CD14-positive monocyte (primary cell): Measurements from ENCODE around the gene CACNB2. TPM values are rescaled to one million over a fixed set of nuclear protein-coding genes. Genes with fewer than 3 reads are reported as not detected.

Experiments
- DNase-seq, 3 donors: peaks; one replicate each; pipeline ENCODE4 v3.0.0-alpha.2; 2011 to 2022
- H2AFZ ChIP-seq: 2 replicates; pipeline ENCODE4 v1.6.0; 2012; ENCODE audit warnings: mild to moderate bottlenecking, low read depth, low read length, inconsistent platforms; ENCODE audit not compliant: insufficient read depth, poor library complexity, severe bottlenecking
- H3K27ac ChIP-seq, 2 donors: 1 replicate in 1 of 2; 2 replicates in 1 of 2; pipeline ENCODE4 v1.5.1; 2012 to 2013; ENCODE audit warnings: low read length in 2 of 2, control low read depth in 1 of 2, inconsistent platforms in 1 of 2, low read depth in 1 of 2, mild to moderate bottlenecking in 1 of 2
- H3K27me3 ChIP-seq, 2 donors: one replicate each; pipeline versions ENCODE4 v1.6.0 to v1.6.1; 2011 to 2013; ENCODE audit warnings: low read length in 2 of 2; ENCODE audit not compliant: control insufficient read depth in 2 of 2, insufficient read depth in 2 of 2
- H3K36me3 ChIP-seq, 2 donors: replicated peaks in 1 of 2; 1 replicate in 1 of 2; 2 replicates in 1 of 2; pipeline versions ENCODE4 v1.5.1 to v1.6.1; 2012 to 2013; ENCODE audit warnings: low read length in 2 of 2, control low read depth in 1 of 2, inconsistent platforms in 1 of 2, mild to moderate bottlenecking in 1 of 2; ENCODE audit not compliant: insufficient read depth in 2 of 2, control insufficient read depth in 1 of 2
- H3K4me1 ChIP-seq, 2 donors: 1 replicate in 1 of 2; 2 replicates in 1 of 2; pipeline versions ENCODE4 v1.5.1 to v1.6.1; 2012 to 2013; ENCODE audit warnings: low read length in 2 of 2, control low read depth in 1 of 2, inconsistent platforms in 1 of 2, mild to moderate bottlenecking in 1 of 2, moderate library complexity in 1 of 2; ENCODE audit not compliant: insufficient read depth in 2 of 2, control insufficient read depth in 1 of 2
- H3K4me2 ChIP-seq: replicated peaks from 2 replicates; pipeline ENCODE3; 2012; ENCODE audit warnings: low read length, moderate library complexity, mild to moderate bottlenecking; ENCODE audit not compliant: poor library complexity, severe bottlenecking; ENCODE audit errors: extremely low read depth
- H3K4me3 ChIP-seq, 3 experiments: fragments of 200-600 bp in 1 of 3; sonication (generic) in 1 of 3; replicated peaks in 1 of 3; 1 replicate in 2 of 3; 2 replicates in 1 of 3; pipeline ENCODE4 v1.5.1; 2011 to 2013; ENCODE audit warnings: low read length in 3 of 3, mild to moderate bottlenecking in 3 of 3, control low read depth in 2 of 3, low read depth in 2 of 3, inconsistent platforms in 1 of 3, moderate library complexity in 1 of 3
- H3K79me2 ChIP-seq: 2 replicates; pipeline ENCODE4 v1.6.0; 2012; ENCODE audit warnings: mild to moderate bottlenecking, control low read depth, inconsistent platforms, low read length, moderate library complexity; ENCODE audit not compliant: insufficient read depth
- H3K9ac ChIP-seq: 2 replicates; pipeline ENCODE4 v1.6.0; 2017; ENCODE audit warnings: low read length, mild to moderate bottlenecking; ENCODE audit not compliant: insufficient read depth, poor library complexity, severe bottlenecking
- H3K9me3 ChIP-seq, 2 donors: replicated peaks in 1 of 2; 1 replicate in 1 of 2; 2 replicates in 1 of 2; pipeline versions ENCODE4 v1.5.1 to v1.6.1; 2012 to 2013; ENCODE audit warnings: low read length in 2 of 2, control low read depth in 1 of 2; ENCODE audit not compliant: control insufficient read depth in 1 of 2, insufficient read depth in 1 of 2
- H4K20me1 ChIP-seq: 2 replicates; pipeline ENCODE4 v1.6.0; 2012; ENCODE audit warnings: mild to moderate bottlenecking, low read length, control low read depth, moderate library complexity; ENCODE audit not compliant: insufficient read depth
- H3K27ac Mint-ChIP-seq, 7 donors: one replicate each; pipeline ENCODE4 v1.8.0; 2020; ENCODE audit warnings: mild to moderate bottlenecking in 7 of 7, mixed read lengths in 7 of 7, moderate library complexity in 6 of 7, inconsistent platforms in 2 of 7
- H3K27me3 Mint-ChIP-seq, 3 donors: one replicate each; pipeline ENCODE4 v1.8.0; 2021 to 2022; ENCODE audit warnings: low read depth in 3 of 3, mild to moderate bottlenecking in 3 of 3, mixed read lengths in 3 of 3, moderate library complexity in 3 of 3, inconsistent platforms in 1 of 3
- H3K36me3 Mint-ChIP-seq, 2 donors: one replicate each; pipeline ENCODE4 v1.8.0; 2020; ENCODE audit warnings: mixed read lengths in 2 of 2, inconsistent platforms in 1 of 2, mild to moderate bottlenecking in 1 of 2
- H3K4me1 Mint-ChIP-seq: one replicate; pipeline ENCODE4 v1.8.0; 2020; ENCODE audit warnings: mild to moderate bottlenecking, mixed read lengths
- H3K4me3 Mint-ChIP-seq, 2 donors: one replicate each; pipeline ENCODE4 v1.8.0; 2020; ENCODE audit warnings: mild to moderate bottlenecking in 2 of 2, mixed read lengths in 2 of 2, moderate library complexity in 1 of 2
- H3K9me3 Mint-ChIP-seq, 7 donors: one replicate each; pipeline ENCODE4 v1.8.0; 2020 to 2022; ENCODE audit warnings: mixed read lengths in 7 of 7, mild to moderate bottlenecking in 6 of 7, moderate library complexity in 6 of 7, inconsistent platforms in 2 of 7
- CTCF ChIP-seq: fragments of 200-600 bp; IDR thresholded peaks from one replicate; pipeline ENCODE4 v1.8.0; 2022; ENCODE audit warnings: antibody characterized with exemption, mild to moderate bottlenecking
- WGBS: methylation state at CpG from one replicate; pipeline ENCODE4 v1.1.5; 2013; ENCODE audit warnings: missing lambda C conversion rate; ENCODE audit not compliant: insufficient coverage; 5-methylcytosine and 5-hydroxymethylcytosine counted together
- intact Hi-C, 2 donors: fragments of 100-400 bp; cut with micrococcal nuclease; formaldehyde crosslinking; loops; one replicate each; pipeline versions ENCODE4 v1.15.0 to v1.15.1; 2023
- polyA plus RNA-seq, 3 donors: library from polyadenylated mRNA; depleted of rRNA in 1 of 3; unstranded in 2 of 3; stranded (reverse) in 1 of 3; fragments of 300-500 nt in 2 of 3; fragments of >200 nt in 1 of 3; fragmentation: Illumina TruSeq in 2 of 3; gene quantifications; 1 replicate in 2 of 3; 2 replicates in 1 of 3; pipeline ENCODE4 v1.2.3, GENCODE V29; 2012 to 2021

The CACNB2 gene
- polyA plus RNA-seq, 3 donors, result 0.05 TPM; not detected in 2

- no peak overlapping the region for H3K4me3 ChIP-seq
- no peaks in the 10 kb centered on the region for H3K36me3 ChIP-seq
- no peaks in the 10 kb centered on the region for H3K4me1 ChIP-seq
- H4K20me1 ChIP-seq, result no peaks in the 10 kb centered on the region
- no peaks in the 10 kb centered on the region for H3K27me3 ChIP-seq
- Mint-ChIP-seq H3K4me3 (no peak overlapping the region), H3K4me1 (no peaks in the 10 kb centered on the region), H3K27ac (no peak overlapping the region), H3K36me3 (no peaks in the 10 kb centered on the region), H3K9me3 (peaks cover 0 to 5% (median 2%) of the 10 kb centered on the region in 7 donors), H3K27me3 (no peaks in the 10 kb centered on the region)
- no peak for DNase-seq
- no CpG with 5 or more reads among the region's 3 CpGs for WGBS
- H3K27ac ChIP-seq, result no peak overlapping the region
- H3K4me2 ChIP-seq, result no peak overlapping the region
- no peak overlapping the region for H2AFZ ChIP-seq
- H3K9ac ChIP-seq, result no peak overlapping the region
- intact Hi-C loops, result no loop called here
- no peak for TF ChIP-seq CTCF
- H3K79me2 ChIP-seq, result no peaks in the 10 kb centered on the region
- H3K9me3 ChIP-seq, result no peaks in the 10 kb centered on the region
These were observed 376.6 kb downstream of the CACNB2 start for GRCh38 chr10:18516851-18517250.

GRCh38 chr10:18523025-18523424 is 382.8 kb downstream of the CACNB2 start:
- Mint-ChIP-seq H3K4me3 (no peak overlapping the region), H3K27ac (no peak overlapping the region), H3K9me3 (peaks cover 0 to 5% (median 0%) of the 10 kb centered on the region in 7 donors), H3K36me3 (peaks cover 0 to 3% of the 10 kb centered on the region in 2 donors), H3K27me3 (peaks cover 0 to 2% (median 0%) of the 10 kb centered on the region in 3 donors), H3K4me1 (no peaks in the 10 kb centered on the region)
- H3K36me3 ChIP-seq, result no peaks in the 10 kb centered on the region
- no peak overlapping the region for H2AFZ ChIP-seq
- no peaks in the 10 kb centered on the region for H3K27me3 ChIP-seq
- TF ChIP-seq CTCF, result no peak
- no peak overlapping the region for H3K9ac ChIP-seq
- no peaks in the 10 kb centered on the region for H4K20me1 ChIP-seq
- no peaks in the 10 kb centered on the region for H3K9me3 ChIP-seq
- DNase-seq, result no peak
- no peak overlapping the region for H3K27ac ChIP-seq
- no peaks in the 10 kb centered on the region for H3K79me2 ChIP-seq
- intact Hi-C loops, result no loop called here
- H3K4me1 ChIP-seq, result no peaks in the 10 kb centered on the region
- no peak overlapping the region for H3K4me3 ChIP-seq
- H3K4me2 ChIP-seq, result no peak overlapping the region
- no CpG with 5 or more reads among the region's 1 CpG for WGBS
